HL-60/S4 treated with phorbol 12-myristate 13-acetate at 8.2 ng/mL for 4 days and 3 days (cell line): Measurements from ENCODE around the gene RNU1-2.
"Not testable (repeated sequence)": the region's sequence is repeated elsewhere in the genome, so short reads cannot be mapped to it uniquely, and the experiment has no call there.

Source experiments
- in situ Hi-C: fragments of 300-500 bp; cut with MboI; formaldehyde crosslinking; loops from 2 replicates; pipeline ENCODE4 v1.15.0; 2022; ENCODE audit warnings: low sequenced_read_pairs

RNU1-2 gene

GRCh38 chr1:16888860-16889816 is 6.6 kb upstream of the RNU1-2 start:
- in situ Hi-C loops = no loop called here

- in situ Hi-C loops = not testable (repeated sequence)
Observed at GRCh38 chr1:16890539-16891021, 5.2 kb upstream of the RNU1-2 start.

GRCh38 chr1:16891057-16891456 is 4.7 kb upstream of the RNU1-2 start:
- in situ Hi-C loops = not testable (repeated sequence)

GRCh38 chr1:16892978-16893525 is 2.7 kb upstream of the RNU1-2 start:
- in situ Hi-C loops = not testable (repeated sequence)

- in situ Hi-C loops = not testable (repeated sequence)
Observed at GRCh38 chr1:16893796-16894195, 2.0 kb upstream of the RNU1-2 start.

GRCh38 chr1:16894338-16894737 is 1.4 kb upstream of the RNU1-2 start:
- in situ Hi-C loops = not testable (repeated sequence)

GRCh38 chr1:16895233-16895597 is 565 bp upstream of the RNU1-2 start:
- in situ Hi-C loops = not testable (repeated sequence)

- in situ Hi-C loops = not testable (repeated sequence)
Observed at GRCh38 chr1:16896316-16897055, 706 bp downstream of the RNU1-2 start.

- in situ Hi-C loops = not testable (repeated sequence)
Observed at GRCh38 chr1:16897653-16898052, 1.9 kb downstream of the RNU1-2 start.

- in situ Hi-C loops = not testable (repeated sequence)
Observed at GRCh38 chr1:16898298-16898697, 2.5 kb downstream of the RNU1-2 start.

GRCh38 chr1:16899020-16899419 is 3.2 kb downstream of the RNU1-2 start:
- in situ Hi-C loops = not testable (repeated sequence)

- in situ Hi-C loops = no loop called here
Observed at GRCh38 chr1:16900751-16901150, 5.0 kb downstream of the RNU1-2 start.

- in situ Hi-C loops = not testable (repeated sequence)
Observed at GRCh38 chr1:16901371-16901770, 5.6 kb downstream of the RNU1-2 start.

- in situ Hi-C loops = no loop called here
Observed at GRCh38 chr1:16903054-16903453, 7.3 kb downstream of the RNU1-2 start.

GRCh38 chr1:16903458-16903796 is 7.6 kb downstream of the RNU1-2 start:
- in situ Hi-C loops = no loop called here

- in situ Hi-C loops = no loop called here
Observed at GRCh38 chr1:16904560-16905109, 8.9 kb downstream of the RNU1-2 start.

- in situ Hi-C loops = no loop called here
Observed at GRCh38 chr1:16905110-16905867, 9.5 kb downstream of the RNU1-2 start.

- in situ Hi-C loops = no loop called here
Observed at GRCh38 chr1:16905868-16906702, 10.3 kb downstream of the RNU1-2 start.

GRCh38 chr1:16906873-16907272 is 11.1 kb downstream of the RNU1-2 start:
- in situ Hi-C loops = no loop called here
